Measurements from ENCODE around the gene FRS3.

- TF ChIP-seq GATA3 (IDR thresholded peaks at IDR 0.05; ENCODE audit: low read depth, low read length) (no peak), GATA2 (IDR thresholded peaks at IDR 0.05; ENCODE audit: low read depth, low read length) (no peak)
These were observed 16.8 kb upstream of the FRS3 start for GRCh38 chr6:41796474-41796873.
